ENCODE results near the gene RABGEF1. TPM values are rescaled to one million over a fixed set of nuclear protein-coding genes. Genes with fewer than 3 reads are reported as not detected.
"Not testable (repeated sequence)": the region's sequence is repeated elsewhere in the genome, so short reads cannot be mapped to it uniquely, and the experiment has no call there.

The RABGEF1 gene
- 24.5 and 26.3 TPM in 2 replicates for total RNA-seq

GRCh38 chr7:66740302-66740979 is at the start of gene RABGEF1:
Gene RABGEF1, plus strand, starts transcription at chr7:66740733. Its CDS starts 31,167 bp downstream, at chr7:66771900.
- peaks cover 10% of the 10 kb centered on the region for H3K9me3 Mint-ChIP-seq
- H3K4me1 Mint-ChIP-seq (ENCODE audit: low read depth): peaks cover 14% of the 10 kb centered on the region
- H3K4me3 Mint-ChIP-seq (ENCODE audit: low read depth): peak within 1 kb of the TSS; percentile 94
- peak within 1 kb of the TSS; percentile 94 for H3K27ac Mint-ChIP-seq
- peaks cover 32% of the 10 kb centered on the region for H3K36me3 Mint-ChIP-seq (ENCODE audit: low read depth)
- intact Hi-C loops (cut with micrococcal nuclease): loop anchor here (1.0 to 2.0 kb wide), 5 partner anchors 18 to 110 kb away; no protein-coding TSS in a partner anchor
- peak; percentile 95 for DNase-seq (ENCODE audit: low spot score)
- H3K27me3 Mint-ChIP-seq (ENCODE audit: low read depth): no peaks in the 10 kb centered on the region

DNA sequence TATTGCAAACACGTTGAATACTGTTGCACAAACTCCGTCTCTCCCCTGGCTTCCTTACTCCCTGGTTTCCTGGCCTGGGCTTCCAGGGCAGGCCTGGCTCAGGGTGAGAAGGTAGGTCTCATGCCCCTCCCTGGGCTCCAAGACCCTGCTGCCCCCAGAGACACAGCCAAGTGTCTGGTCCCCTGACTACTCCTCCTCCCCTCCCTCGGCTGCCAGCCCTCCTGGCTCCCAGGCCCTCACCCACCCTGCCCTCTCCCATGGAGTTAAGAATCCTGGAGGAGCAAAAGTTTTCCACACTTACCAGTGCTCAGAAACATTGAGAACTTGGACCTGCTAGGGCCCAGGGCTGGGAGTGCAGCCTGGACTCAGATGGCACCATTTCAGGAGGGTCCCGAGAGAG is 47.2 kb upstream of the RABGEF1 start:
- intact Hi-C loops (cut with micrococcal nuclease): no loop called here

GRCh38 chr7:66694286-66694685 is 46.2 kb upstream of the RABGEF1 start:
- H3K27ac Mint-ChIP-seq: no peak overlapping the region
- no peaks in the 10 kb centered on the region for H3K27me3 Mint-ChIP-seq (ENCODE audit: low read depth)
- no peaks in the 10 kb centered on the region for H3K4me1 Mint-ChIP-seq (ENCODE audit: low read depth)
- no peaks in the 10 kb centered on the region for H3K9me3 Mint-ChIP-seq
- H3K36me3 Mint-ChIP-seq (ENCODE audit: low read depth): no peaks in the 10 kb centered on the region
- no peak for DNase-seq (ENCODE audit: low spot score)
- intact Hi-C loops (cut with micrococcal nuclease): no loop called here
- H3K4me3 Mint-ChIP-seq (ENCODE audit: low read depth): no peak overlapping the region

More for the DNA sequence above, 47.2 kb upstream of the RABGEF1 start:
- no peak overlapping the region for H3K27ac Mint-ChIP-seq
- no peaks in the 10 kb centered on the region for H3K4me1 Mint-ChIP-seq (ENCODE audit: low read depth)
- H3K9me3 Mint-ChIP-seq: peaks cover 3% of the 10 kb centered on the region
- peaks cover 2% of the 10 kb centered on the region for H3K36me3 Mint-ChIP-seq (ENCODE audit: low read depth)
- no peak overlapping the region for H3K4me3 Mint-ChIP-seq (ENCODE audit: low read depth)
- no peak for DNase-seq (ENCODE audit: low spot score)
- H3K27me3 Mint-ChIP-seq (ENCODE audit: low read depth): no peaks in the 10 kb centered on the region

DNA sequence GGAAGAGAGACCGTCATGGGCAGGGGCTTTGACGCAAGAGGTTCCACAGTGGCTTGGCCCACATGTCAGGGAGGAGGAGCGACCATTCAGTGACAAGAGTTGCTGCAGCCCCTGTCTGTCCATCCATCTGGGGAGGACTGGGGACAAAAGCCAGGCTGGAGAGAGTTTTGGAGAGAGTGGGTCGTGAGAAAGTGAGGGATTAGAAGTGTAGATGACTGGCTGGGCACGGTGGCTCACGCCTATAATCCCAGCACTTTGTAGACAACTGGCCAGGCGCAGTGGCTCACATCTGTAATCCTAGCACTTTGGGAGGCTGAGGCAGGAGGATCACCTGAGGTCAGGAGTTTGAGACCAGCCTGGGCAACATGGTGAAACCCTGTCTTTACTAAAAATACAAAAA is 45.1 kb upstream of the RABGEF1 start:
- H3K4me1 Mint-ChIP-seq (ENCODE audit: low read depth); H3K36me3 Mint-ChIP-seq (ENCODE audit: low read depth); intact Hi-C loops (cut with micrococcal nuclease); H3K4me3 Mint-ChIP-seq (ENCODE audit: low read depth); DNase-seq (ENCODE audit: low spot score); H3K9me3 Mint-ChIP-seq; H3K27me3 Mint-ChIP-seq (ENCODE audit: low read depth); H3K27ac Mint-ChIP-seq: not testable (repeated sequence)

DNA sequence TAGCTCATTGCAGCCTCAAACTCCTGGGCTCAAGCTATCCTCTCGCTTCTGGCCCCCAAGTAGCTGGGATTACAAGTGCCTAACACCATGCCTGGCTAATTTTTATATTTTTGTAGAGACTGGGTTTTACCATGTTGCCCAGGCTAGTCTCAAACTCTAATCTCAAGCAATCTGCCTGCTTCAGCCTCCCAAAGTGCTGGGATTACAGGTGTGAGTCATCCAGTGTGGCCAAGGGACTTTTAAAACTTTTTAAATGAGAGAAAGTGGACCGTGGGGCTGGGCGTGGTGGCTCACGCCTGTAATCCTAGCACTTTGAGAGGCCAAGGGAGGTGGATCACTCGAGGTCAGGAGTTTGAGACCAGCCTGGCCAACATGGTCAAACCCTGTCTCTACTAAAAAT is 44.4 kb upstream of the RABGEF1 start:
- H3K27ac Mint-ChIP-seq; H3K9me3 Mint-ChIP-seq; H3K4me1 Mint-ChIP-seq (ENCODE audit: low read depth); DNase-seq (ENCODE audit: low spot score); intact Hi-C loops (cut with micrococcal nuclease); H3K4me3 Mint-ChIP-seq (ENCODE audit: low read depth); H3K27me3 Mint-ChIP-seq (ENCODE audit: low read depth); H3K36me3 Mint-ChIP-seq (ENCODE audit: low read depth): not testable (repeated sequence)

GRCh38 chr7:66696774-66697191 is 43.8 kb upstream of the RABGEF1 start:
- intact Hi-C loops (cut with micrococcal nuclease): no loop called here
- Mint-ChIP-seq H3K9me3 (no peaks in the 10 kb centered on the region), H3K4me3 (ENCODE audit: low read depth) (no peak overlapping the region), H3K27me3 (ENCODE audit: low read depth) (no peaks in the 10 kb centered on the region), H3K36me3 (ENCODE audit: low read depth) (no peaks in the 10 kb centered on the region), H3K4me1 (ENCODE audit: low read depth) (no peaks in the 10 kb centered on the region), H3K27ac (no peak overlapping the region)
- no peak for DNase-seq (ENCODE audit: low spot score)

GRCh38 chr7:66697449-66698438 is 42.8 kb upstream of the RABGEF1 start:
- intact Hi-C loops (cut with micrococcal nuclease): no loop called here
- Mint-ChIP-seq H3K36me3 (ENCODE audit: low read depth) (no peaks in the 10 kb centered on the region), H3K4me3 (ENCODE audit: low read depth) (no peak overlapping the region), H3K4me1 (ENCODE audit: low read depth) (no peaks in the 10 kb centered on the region), H3K27ac (no peak overlapping the region), H3K27me3 (ENCODE audit: low read depth) (no peaks in the 10 kb centered on the region), H3K9me3 (no peaks in the 10 kb centered on the region)
- DNase-seq (ENCODE audit: low spot score): no peak

DNA sequence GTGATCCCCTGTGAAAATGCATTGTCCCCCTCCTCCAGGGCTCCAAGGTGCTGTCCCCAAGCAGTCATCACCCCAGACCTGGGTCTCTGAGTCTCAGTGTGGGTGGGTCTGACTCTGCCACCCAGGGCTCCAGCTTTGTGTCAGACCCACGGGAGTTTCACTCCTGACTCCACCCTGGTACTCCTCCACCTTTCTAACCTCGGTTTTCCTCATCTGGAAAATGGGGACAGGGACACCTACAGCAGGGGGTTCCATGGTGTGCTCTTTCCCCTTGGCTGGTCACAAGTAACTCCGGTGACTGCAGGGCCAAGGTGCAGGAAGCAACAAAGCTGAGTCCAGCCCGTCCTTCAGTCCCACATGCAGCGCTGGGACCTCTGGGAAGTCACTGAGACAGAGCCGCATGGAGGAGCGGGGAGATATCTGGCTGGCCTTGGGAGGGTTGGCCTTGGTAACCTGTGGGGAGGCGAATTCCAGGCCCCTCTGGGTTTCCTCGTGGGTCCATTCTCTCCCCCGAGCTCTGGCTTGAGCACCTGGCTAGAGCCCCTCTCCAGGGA is 41.8 kb upstream of the RABGEF1 start:
- H3K4me3 Mint-ChIP-seq (ENCODE audit: low read depth): no peak overlapping the region
- DNase-seq (ENCODE audit: low spot score): no peak
- H3K36me3 Mint-ChIP-seq (ENCODE audit: low read depth): no peaks in the 10 kb centered on the region
- H3K27me3 Mint-ChIP-seq (ENCODE audit: low read depth): no peaks in the 10 kb centered on the region
- H3K9me3 Mint-ChIP-seq: no peaks in the 10 kb centered on the region
- intact Hi-C loops (cut with micrococcal nuclease): no loop called here
- no peak overlapping the region for H3K27ac Mint-ChIP-seq
- H3K4me1 Mint-ChIP-seq (ENCODE audit: low read depth): no peaks in the 10 kb centered on the region

DNA sequence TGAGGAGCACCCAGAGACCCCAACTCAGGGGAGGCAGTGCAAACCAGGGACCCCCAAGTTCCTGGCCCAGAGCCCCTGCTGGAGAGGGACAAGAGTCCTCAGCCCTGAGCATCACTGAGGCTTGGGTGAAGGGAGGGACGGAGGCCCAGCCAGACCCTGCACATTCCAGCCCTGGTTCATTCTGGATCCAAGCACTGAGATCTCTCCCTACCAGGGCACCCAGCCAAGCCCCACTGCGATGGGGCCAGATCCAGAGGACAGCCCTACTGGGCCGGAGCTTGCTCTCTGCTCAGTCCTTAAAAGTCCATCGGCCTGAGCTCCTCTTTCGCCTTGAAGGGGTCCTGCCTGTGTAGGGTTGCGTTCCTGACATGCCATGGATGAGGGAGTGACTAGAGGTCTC is 40.5 kb upstream of the RABGEF1 start:
- no peak for DNase-seq (ENCODE audit: low spot score)
- intact Hi-C loops (cut with micrococcal nuclease): no loop called here
- Mint-ChIP-seq H3K36me3 (ENCODE audit: low read depth) (no peaks in the 10 kb centered on the region), H3K9me3 (no peaks in the 10 kb centered on the region), H3K4me3 (ENCODE audit: low read depth) (no peak overlapping the region), H3K4me1 (ENCODE audit: low read depth) (no peaks in the 10 kb centered on the region), H3K27ac (no peak overlapping the region), H3K27me3 (ENCODE audit: low read depth) (no peaks in the 10 kb centered on the region)

DNA sequence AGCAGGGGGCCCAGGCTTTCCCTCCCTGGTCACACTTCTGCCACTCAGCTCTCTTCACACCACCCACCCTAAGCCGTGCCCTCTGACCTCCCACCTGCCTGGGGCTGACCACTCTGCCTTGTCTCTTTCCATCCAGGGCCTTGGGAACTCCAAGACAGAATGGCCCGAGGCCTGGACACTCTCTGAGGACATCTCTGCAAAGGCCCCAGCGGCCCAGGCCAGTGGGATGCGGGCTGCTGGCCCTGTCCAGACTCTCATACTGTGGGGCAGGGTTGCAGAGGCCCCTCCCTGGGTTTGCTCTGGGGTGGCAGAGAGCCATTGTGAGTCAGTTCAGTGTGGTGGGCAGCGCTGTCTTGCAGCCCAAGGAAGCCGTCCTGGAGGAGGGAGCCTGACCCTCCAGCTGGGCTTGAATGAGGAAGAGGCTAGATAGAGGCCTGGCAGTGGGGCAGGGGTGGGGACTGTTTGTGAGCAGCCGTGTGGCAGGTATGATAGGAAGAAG is 39.9 kb upstream of the RABGEF1 start:
- DNase-seq (ENCODE audit: low spot score): no peak
- no peaks in the 10 kb centered on the region for H3K9me3 Mint-ChIP-seq
- intact Hi-C loops (cut with micrococcal nuclease): no loop called here
- no peak overlapping the region for H3K4me3 Mint-ChIP-seq (ENCODE audit: low read depth)
- no peaks in the 10 kb centered on the region for H3K4me1 Mint-ChIP-seq (ENCODE audit: low read depth)
- H3K27ac Mint-ChIP-seq: no peak overlapping the region
- H3K36me3 Mint-ChIP-seq (ENCODE audit: low read depth): no peaks in the 10 kb centered on the region
- H3K27me3 Mint-ChIP-seq (ENCODE audit: low read depth): no peaks in the 10 kb centered on the region

DNA sequence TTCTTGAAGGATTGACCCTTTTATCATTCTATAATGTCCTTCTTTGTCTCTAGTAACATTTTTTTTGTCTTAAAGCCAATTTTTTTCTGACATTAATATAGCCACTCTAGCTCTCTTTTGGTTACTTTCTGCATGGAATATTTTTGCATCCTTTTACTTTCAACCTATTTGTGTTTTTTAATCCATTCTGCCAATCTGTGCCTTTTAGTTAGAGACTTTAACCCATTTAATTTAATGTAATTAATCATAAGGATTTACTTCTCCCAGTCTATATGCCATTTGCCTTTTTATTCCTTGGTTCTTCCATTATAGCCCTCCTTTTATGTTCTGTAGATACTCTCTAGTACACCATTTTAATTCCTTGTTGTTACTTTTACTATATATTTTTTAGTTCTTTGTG is 32.7 kb upstream of the RABGEF1 start:
- peaks cover 6% of the 10 kb centered on the region for H3K9me3 Mint-ChIP-seq
- H3K4me1 Mint-ChIP-seq (ENCODE audit: low read depth): no peaks in the 10 kb centered on the region
- peaks cover 8% of the 10 kb centered on the region for H3K36me3 Mint-ChIP-seq (ENCODE audit: low read depth)
- H3K4me3 Mint-ChIP-seq (ENCODE audit: low read depth): no peak overlapping the region
- H3K27me3 Mint-ChIP-seq (ENCODE audit: low read depth): no peaks in the 10 kb centered on the region
- intact Hi-C loops (cut with micrococcal nuclease): no loop called here
- H3K27ac Mint-ChIP-seq: no peak overlapping the region
- no peak for DNase-seq (ENCODE audit: low spot score)

- H3K4me1 Mint-ChIP-seq (ENCODE audit: low read depth); intact Hi-C loops (cut with micrococcal nuclease); H3K27me3 Mint-ChIP-seq (ENCODE audit: low read depth); DNase-seq (ENCODE audit: low spot score); H3K27ac Mint-ChIP-seq; H3K4me3 Mint-ChIP-seq (ENCODE audit: low read depth): not testable (repeated sequence)
- Mint-ChIP-seq H3K36me3 (ENCODE audit: low read depth) (peaks cover 32% of the 10 kb centered on the region), H3K9me3 (peaks cover 25% of the 10 kb centered on the region)
Measured at GRCh38 chr7:66710752-66711151, 29.8 kb upstream of the RABGEF1 start.

All from activated T-helper 2 cell treated with anti-CD3 and anti-CD28 coated beads, Interferon-gamma antibody, Interleukin-2, Interleukin-4, amounts not matched to agents 10 μg/mL and 5 μg/mL and 100 μg/mL, durations not matched to agents 14 hours and 24 hours and 36 hours (primary cell).